ENCODE data around the gene NT5C1A.

NT5C1A gene

GRCh38 chr1:39677645-39678044 is 5.7 kb upstream of the NT5C1A start:
- H3K9me3 ChIP-seq (ENCODE audit: insufficient read depth, low read depth, low read length) = peaks cover 6% of the 10 kb centered on the region
- no peak overlapping the region for H3K23ac ChIP-seq (ENCODE audit: low read length)
- H3K27me3 ChIP-seq (ENCODE audit: insufficient read depth, low read length) = peaks cover 45% of the 10 kb centered on the region
- no peak overlapping the region for H3K4me3 ChIP-seq (ENCODE audit: low read depth, low read length)
- no peak overlapping the region for H3K4me2 ChIP-seq (ENCODE audit: low read length)
- no peak overlapping the region for H3K27ac ChIP-seq (ENCODE audit: low read depth, low read length)
- no peak overlapping the region for H3K9ac ChIP-seq (ENCODE audit: low read length)
- no peaks in the 10 kb centered on the region for H3K36me3 ChIP-seq (ENCODE audit: control insufficient read depth in 1 of 2, insufficient read depth in 2 of 2, low read length in 2 of 2)
- no peaks in the 10 kb centered on the region for H3K79me2 ChIP-seq (ENCODE audit: control insufficient read depth, insufficient read depth, low read length, poor library complexity)
- no peak overlapping the region for H4K12ac ChIP-seq (ENCODE audit: low read depth, low read length)
- no peak overlapping the region for H2BK12ac ChIP-seq (ENCODE audit: low read length)
- no peak overlapping the region for H2AFZ ChIP-seq (ENCODE audit: insufficient read depth, low read length, poor library complexity)
- no peak overlapping the region for H4K8ac ChIP-seq (ENCODE audit: low read depth, low read length)
- no peak overlapping the region for H2AK5ac ChIP-seq (ENCODE audit: low read length)
- no peak overlapping the region for H3K18ac ChIP-seq (ENCODE audit: low read length)
- H2BK120ac ChIP-seq (ENCODE audit: insufficient read depth, low read length, poor library complexity) = no peak overlapping the region
- WGBS (ENCODE audit: extremely low coverage, insufficient coverage, insufficient read length) = no CpG with 5 or more reads among the region's 4 CpGs
- H2BK5ac ChIP-seq (ENCODE audit: low read depth, low read length, poor library complexity) = no peak overlapping the region
- no peak overlapping the region for H3K4ac ChIP-seq (ENCODE audit: low read depth, low read length)
- H3K4me1 ChIP-seq (ENCODE audit: control insufficient read depth in 1 of 2, insufficient read depth in 2 of 2, low read length in 2 of 2) = no peaks in the 10 kb centered on the region
- no peak overlapping the region for H3K14ac ChIP-seq (ENCODE audit: low read length)
- DNase-seq = no peak
- no peaks in the 10 kb centered on the region for H3K79me1 ChIP-seq (ENCODE audit: low read length)
- no peak overlapping the region for H4K91ac ChIP-seq (ENCODE audit: low read depth, low read length)

GRCh38 chr1:39676948-39677548 is 5.1 kb upstream of the NT5C1A start:
- no peak overlapping the region for H2AFZ ChIP-seq (ENCODE audit: insufficient read depth, low read length, poor library complexity)
- whole genome bisulfite sequencing (ENCODE audit: extremely low coverage, insufficient coverage, insufficient read length) = no CpG with 5 or more reads among the region's 6 CpGs
- H4K12ac ChIP-seq (ENCODE audit: low read depth, low read length) = no peak overlapping the region
- H4K8ac ChIP-seq (ENCODE audit: low read depth, low read length) = no peak overlapping the region
- no peak overlapping the region for H3K9ac ChIP-seq (ENCODE audit: low read length)
- H3K18ac ChIP-seq (ENCODE audit: low read length) = no peak overlapping the region
- no peak for DNase-seq
- no peak overlapping the region for H2AK5ac ChIP-seq (ENCODE audit: low read length)
- H3K27me3 ChIP-seq (ENCODE audit: insufficient read depth, low read length) = peaks cover 45% of the 10 kb centered on the region
- no peak overlapping the region for H3K14ac ChIP-seq (ENCODE audit: low read length)
- peaks cover 0 to 1% of the 10 kb centered on the region in 2 experiments for H3K4me1 ChIP-seq (ENCODE audit: control insufficient read depth in 1 of 2, insufficient read depth in 2 of 2, low read length in 2 of 2)
- H3K27ac ChIP-seq (ENCODE audit: low read depth, low read length) = no peak overlapping the region
- H2BK120ac ChIP-seq (ENCODE audit: insufficient read depth, low read length, poor library complexity) = no peak overlapping the region
- H2BK12ac ChIP-seq (ENCODE audit: low read length) = no peak overlapping the region
- no peaks in the 10 kb centered on the region for H3K36me3 ChIP-seq (ENCODE audit: control insufficient read depth in 1 of 2, insufficient read depth in 2 of 2, low read length in 2 of 2)
- H3K4ac ChIP-seq (ENCODE audit: low read depth, low read length) = no peak overlapping the region
- H3K23ac ChIP-seq (ENCODE audit: low read length) = no peak overlapping the region
- H3K79me2 ChIP-seq (ENCODE audit: control insufficient read depth, insufficient read depth, low read length, poor library complexity) = no peaks in the 10 kb centered on the region
- H3K9me3 ChIP-seq (ENCODE audit: insufficient read depth, low read depth, low read length) = peaks cover 4% of the 10 kb centered on the region
- no peak overlapping the region for H2BK5ac ChIP-seq (ENCODE audit: low read depth, low read length, poor library complexity)
- H3K4me3 ChIP-seq (ENCODE audit: low read depth, low read length) = no peak overlapping the region
- no peak overlapping the region for H3K4me2 ChIP-seq (ENCODE audit: low read length)
- H4K91ac ChIP-seq (ENCODE audit: low read depth, low read length) = no peak overlapping the region
- no peaks in the 10 kb centered on the region for H3K79me1 ChIP-seq (ENCODE audit: low read length)

GRCh38 chr1:39675220-39675619 is 3.3 kb upstream of the NT5C1A start:
- Histone ChIP-seq H2BK5ac (ENCODE audit: low read depth, low read length, poor library complexity) (no peak overlapping the region), H3K9me3 (ENCODE audit: insufficient read depth, low read depth, low read length) (peaks cover 4% of the 10 kb centered on the region), H3K79me1 (ENCODE audit: low read length) (no peaks in the 10 kb centered on the region), H3K4me3 (ENCODE audit: low read depth, low read length) (no peak overlapping the region), H2BK120ac (ENCODE audit: insufficient read depth, low read length, poor library complexity) (no peak overlapping the region), H4K8ac (ENCODE audit: low read depth, low read length) (no peak overlapping the region), H3K36me3 (ENCODE audit: control insufficient read depth in 1 of 2, insufficient read depth in 2 of 2, low read length in 2 of 2) (no peaks in the 10 kb centered on the region), H3K79me2 (ENCODE audit: control insufficient read depth, insufficient read depth, low read length, poor library complexity) (no peaks in the 10 kb centered on the region), H3K14ac (ENCODE audit: low read length) (no peak overlapping the region), H3K4me2 (ENCODE audit: low read length) (no peak overlapping the region), H3K23ac (ENCODE audit: low read length) (no peak overlapping the region), H2AK5ac (ENCODE audit: low read length) (no peak overlapping the region), H3K27ac (ENCODE audit: low read depth, low read length) (no peak overlapping the region), H2BK12ac (ENCODE audit: low read length) (no peak overlapping the region), H4K12ac (ENCODE audit: low read depth, low read length) (no peak overlapping the region), H3K18ac (ENCODE audit: low read length) (no peak overlapping the region), H3K4ac (ENCODE audit: low read depth, low read length) (no peak overlapping the region), H2AFZ (ENCODE audit: insufficient read depth, low read length, poor library complexity) (no peak overlapping the region), H4K91ac (ENCODE audit: low read depth, low read length) (no peak overlapping the region), H3K4me1 (ENCODE audit: control insufficient read depth in 1 of 2, insufficient read depth in 2 of 2, low read length in 2 of 2) (peaks cover 0 to 4% of the 10 kb centered on the region in 2 experiments), H3K27me3 (ENCODE audit: insufficient read depth, low read length) (peaks cover 47% of the 10 kb centered on the region), H3K9ac (ENCODE audit: low read length) (no peak overlapping the region)
- no CpG with 5 or more reads among the region's 1 CpG for WGBS (ENCODE audit: extremely low coverage, insufficient coverage, insufficient read length)
- no peak for DNase-seq

- no peak overlapping the region for H4K8ac ChIP-seq (ENCODE audit: low read depth, low read length)
- no peak overlapping the region for H2BK120ac ChIP-seq (ENCODE audit: insufficient read depth, low read length, poor library complexity)
- H3K9me3 ChIP-seq (ENCODE audit: insufficient read depth, low read depth, low read length) = no peaks in the 10 kb centered on the region
- H3K36me3 ChIP-seq (ENCODE audit: control insufficient read depth in 1 of 2, insufficient read depth in 2 of 2, low read length in 2 of 2) = no peaks in the 10 kb centered on the region
- no peaks in the 10 kb centered on the region for H3K79me1 ChIP-seq (ENCODE audit: low read length)
- no peak overlapping the region for H2BK5ac ChIP-seq (ENCODE audit: low read depth, low read length, poor library complexity)
- H3K79me2 ChIP-seq (ENCODE audit: control insufficient read depth, insufficient read depth, low read length, poor library complexity) = no peaks in the 10 kb centered on the region
- no peak overlapping the region for H3K14ac ChIP-seq (ENCODE audit: low read length)
- no peak overlapping the region for H4K91ac ChIP-seq (ENCODE audit: low read depth, low read length)
- no peak overlapping the region for H3K27ac ChIP-seq (ENCODE audit: low read depth, low read length)
- peaks cover 0 to 4% of the 10 kb centered on the region in 2 experiments for H3K4me1 ChIP-seq (ENCODE audit: control insufficient read depth in 1 of 2, insufficient read depth in 2 of 2, low read length in 2 of 2)
- no peak for DNase-seq
- H3K27me3 ChIP-seq (ENCODE audit: insufficient read depth, low read length) = peaks cover 46% of the 10 kb centered on the region
- no peak overlapping the region for H2AFZ ChIP-seq (ENCODE audit: insufficient read depth, low read length, poor library complexity)
- H2AK5ac ChIP-seq (ENCODE audit: low read length) = no peak overlapping the region
- no peak overlapping the region for H2BK12ac ChIP-seq (ENCODE audit: low read length)
- no peak overlapping the region for H3K4me3 ChIP-seq (ENCODE audit: low read depth, low read length)
- no peak overlapping the region for H3K4me2 ChIP-seq (ENCODE audit: low read length)
- no peak overlapping the region for H3K4ac ChIP-seq (ENCODE audit: low read depth, low read length)
- H4K12ac ChIP-seq (ENCODE audit: low read depth, low read length) = no peak overlapping the region
- no peak overlapping the region for H3K18ac ChIP-seq (ENCODE audit: low read length)
- H3K9ac ChIP-seq (ENCODE audit: low read length) = no peak overlapping the region
- no peak overlapping the region for H3K23ac ChIP-seq (ENCODE audit: low read length)
- no CpG with 5 or more reads among the region's 3 CpGs for WGBS (ENCODE audit: extremely low coverage, insufficient coverage, insufficient read length)
Measured at GRCh38 chr1:39673215-39673614, 1.3 kb upstream of the NT5C1A start.
